Central memory CD8-positive, alpha-beta T cell (primary cell): ENCODE results near the gene PLCG2.

ENCODE experiments used
- ATAC-seq: fragments of 150-1000 bp; cut with Tn5 transposase; replicated peaks from 2 replicates; pipeline ENCODE4 v1.10.0; 2022; ENCODE audit warnings: mild to moderate bottlenecking, moderate FRiP score, moderate number of reproducible peaks; ENCODE audit not compliant: poor library complexity, severe bottlenecking; ENCODE audit errors: extremely low read depth
- DNase-seq, 2 donors: peaks; one replicate each; pipeline ENCODE4 v3.0.0; 2021; ENCODE audit warnings: low spot score in 2 of 2
- H3K27ac Mint-ChIP-seq: one replicate; pipeline ENCODE4 v1.8.0; 2022; ENCODE audit warnings: low read depth, mild to moderate bottlenecking, moderate library complexity, mixed read lengths
- H3K27me3 Mint-ChIP-seq: one replicate; pipeline ENCODE4 v1.8.0; 2022; ENCODE audit warnings: mixed read lengths
- H3K36me3 Mint-ChIP-seq: one replicate; pipeline ENCODE4 v1.8.0; 2022; ENCODE audit warnings: mild to moderate bottlenecking, moderate library complexity, mixed read lengths; ENCODE audit not compliant: insufficient read depth
- H3K4me1 Mint-ChIP-seq: one replicate; pipeline ENCODE4 v1.8.0; 2022; ENCODE audit warnings: mixed read lengths
- H3K4me3 Mint-ChIP-seq: one replicate; pipeline ENCODE4 v1.8.0; 2022; ENCODE audit warnings: mild to moderate bottlenecking, moderate library complexity, mixed read lengths
- H3K9me3 Mint-ChIP-seq: one replicate; pipeline ENCODE4 v1.8.0; 2022; ENCODE audit warnings: mixed read lengths

The PLCG2 gene

DNA sequence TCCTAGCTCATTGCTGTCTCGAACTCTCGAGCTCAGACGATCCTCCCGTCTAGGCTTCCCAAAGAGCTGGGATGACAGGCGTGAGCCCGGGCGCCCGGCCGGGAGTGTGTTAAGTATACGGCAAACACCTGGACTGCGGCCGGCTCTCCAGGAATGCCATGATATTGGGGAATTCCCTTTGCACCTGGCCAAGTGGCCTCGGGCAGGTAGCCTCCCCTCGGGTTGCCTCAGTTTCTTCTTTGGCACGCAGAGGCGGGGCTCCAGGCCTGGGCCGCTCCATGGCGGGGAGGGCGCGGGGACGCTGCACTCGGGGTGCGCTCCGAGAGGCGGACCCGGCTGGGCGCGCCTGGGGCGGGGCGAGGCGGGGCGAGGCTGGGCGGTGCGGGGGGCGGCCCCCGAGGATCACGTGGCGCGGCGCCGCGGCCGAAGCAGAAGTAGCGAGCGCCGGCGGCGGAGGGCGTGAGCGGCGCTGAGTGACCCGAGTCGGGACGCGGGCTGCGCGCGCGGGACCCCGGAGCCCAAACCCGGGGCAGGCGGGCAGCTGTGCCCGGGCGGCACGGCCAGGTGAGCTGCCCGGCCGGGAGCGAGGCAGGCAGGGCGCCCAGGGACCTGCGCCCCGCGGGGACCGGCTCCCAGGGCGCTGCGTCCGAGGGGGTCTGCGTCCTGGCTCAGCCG lies at the start of gene PLCG2:
TSS of gene PLCG2 (plus strand) at position 431 of the 675 bp plus-strand sequence. CDS start 6,699 bp downstream, outside the sequence.
- H3K27ac Mint-ChIP-seq, result peak within 1 kb of the TSS; percentile 83
- H3K4me3 Mint-ChIP-seq, result peak within 1 kb of the TSS; percentile 88
- H3K4me1 Mint-ChIP-seq, result peaks cover 31% of the 10 kb centered on the region
- H3K27me3 Mint-ChIP-seq, result no peaks in the 10 kb centered on the region
- ATAC-seq (peak; percentile 94), DNase-seq (peak; percentile 59 to 70)
- no peaks in the 10 kb centered on the region for H3K9me3 Mint-ChIP-seq
- peaks cover 3% of the 10 kb centered on the region for H3K36me3 Mint-ChIP-seq

GRCh38 chr16:81729451-81729850 lies 49.6 kb upstream of the PLCG2 start:
- Mint-ChIP-seq H3K36me3 (peaks cover 5% of the 10 kb centered on the region), H3K9me3 (no peaks in the 10 kb centered on the region), H3K4me3 (peak overlapping the region; percentile 89), H3K27me3 (no peaks in the 10 kb centered on the region), H3K27ac (peak overlapping the region; percentile 81), H3K4me1 (peaks cover 17% of the 10 kb centered on the region)
- no peak for ATAC-seq
- no peak for DNase-seq

DNA sequence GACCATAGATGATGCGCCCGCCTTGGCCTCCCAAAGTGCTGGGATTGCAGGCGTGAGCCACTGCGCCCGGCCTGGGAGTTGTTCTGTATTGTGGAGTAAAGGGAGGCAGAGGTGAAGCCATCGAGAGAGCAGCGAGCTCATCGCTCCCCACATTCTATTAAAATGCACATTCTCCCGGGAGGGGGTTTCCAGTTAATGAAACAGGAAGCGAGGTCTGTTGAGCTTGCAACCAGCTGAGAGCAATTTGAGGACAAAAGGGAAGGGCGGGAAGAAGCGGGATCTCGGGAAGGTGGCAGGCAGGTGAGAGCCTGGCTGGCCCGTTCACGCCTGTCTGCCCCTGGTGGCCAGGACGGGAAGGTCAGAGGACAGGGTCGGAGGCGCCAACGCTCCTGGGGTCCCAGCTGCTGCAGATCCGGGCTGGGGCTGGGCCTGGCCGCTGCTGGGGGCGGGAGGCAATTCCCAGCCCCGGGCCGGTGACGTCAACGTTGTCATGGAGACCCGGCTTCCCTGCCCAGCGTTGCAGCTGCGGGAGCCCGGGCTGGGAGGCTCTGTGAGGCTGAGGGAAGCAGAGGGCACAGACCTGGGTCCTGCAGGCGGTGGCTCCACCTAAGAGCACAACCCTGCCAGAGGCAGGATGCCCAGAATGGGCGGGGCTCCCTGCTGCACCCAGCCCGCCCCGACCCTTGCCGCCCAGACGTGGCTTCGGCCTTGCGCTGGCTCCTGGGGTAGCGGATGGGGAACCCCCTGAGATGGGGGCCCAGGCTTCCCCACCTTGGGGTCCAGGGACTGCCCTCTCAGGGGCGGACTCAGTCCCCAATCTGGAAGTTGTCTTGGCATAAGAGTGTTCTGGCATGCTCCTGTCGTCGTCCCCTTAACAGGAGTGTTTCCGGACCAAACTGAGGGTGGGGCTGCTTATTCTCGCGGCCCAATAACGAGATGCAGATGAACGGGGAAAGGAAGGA lies 48.7 kb upstream of the PLCG2 start:
- ATAC-seq (peak; percentile 94), DNase-seq (peak in 1 of 2 donors; percentile 38)
- H3K27me3 Mint-ChIP-seq, result no peaks in the 10 kb centered on the region
- H3K9me3 Mint-ChIP-seq, result no peaks in the 10 kb centered on the region
- peaks cover 5% of the 10 kb centered on the region for H3K36me3 Mint-ChIP-seq
- H3K27ac Mint-ChIP-seq, result peak overlapping the region; percentile 81
- peaks cover 17% of the 10 kb centered on the region for H3K4me1 Mint-ChIP-seq
- H3K4me3 Mint-ChIP-seq, result peak overlapping the region; percentile 89

- peaks cover 5% of the 10 kb centered on the region for H3K36me3 Mint-ChIP-seq
- DNase-seq, result no peak
Measured at GRCh38 chr16:81731649-81732048, 47.4 kb upstream of the PLCG2 start.

DNA sequence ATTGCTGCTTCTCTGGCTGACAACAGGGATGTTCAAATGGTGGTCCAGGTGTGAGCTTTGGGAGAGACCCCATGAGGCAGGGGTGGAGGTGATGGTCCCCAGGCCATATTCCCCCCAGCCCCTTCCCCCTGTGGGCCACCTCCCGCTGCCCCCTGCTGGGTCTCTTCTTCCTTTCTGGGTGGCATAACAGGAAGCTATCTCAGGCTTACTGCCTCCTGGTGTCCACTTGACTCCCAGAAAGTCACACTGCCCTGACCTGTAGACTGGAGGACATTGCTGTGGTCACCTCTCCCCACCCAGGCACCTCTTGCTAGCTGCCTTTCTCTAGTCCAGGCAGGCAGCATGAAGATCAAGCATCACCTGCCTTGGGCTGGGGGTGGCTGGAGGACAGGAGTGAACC lies 46.4 kb upstream of the PLCG2 start:
- no peak for DNase-seq
- H3K27ac Mint-ChIP-seq, result no peak overlapping the region
- H3K27me3 Mint-ChIP-seq, result no peaks in the 10 kb centered on the region
- H3K36me3 Mint-ChIP-seq, result peaks cover 5% of the 10 kb centered on the region
- H3K9me3 Mint-ChIP-seq, result no peaks in the 10 kb centered on the region
- H3K4me1 Mint-ChIP-seq, result peaks cover 18% of the 10 kb centered on the region
- no peak overlapping the region for H3K4me3 Mint-ChIP-seq
- ATAC-seq, result no peak

More at GRCh38 chr16:81731649-81732048, 47.4 kb upstream of the PLCG2 start:
- Mint-ChIP-seq H3K4me3 (no peak overlapping the region), H3K9me3 (no peaks in the 10 kb centered on the region), H3K27me3 (no peaks in the 10 kb centered on the region), H3K4me1 (peaks cover 17% of the 10 kb centered on the region), H3K27ac (no peak overlapping the region)
- no peak for ATAC-seq

- Mint-ChIP-seq H3K36me3 (peaks cover 5% of the 10 kb centered on the region), H3K27me3 (no peaks in the 10 kb centered on the region), H3K4me3 (no peak overlapping the region), H3K27ac (no peak overlapping the region), H3K4me1 (peaks cover 24% of the 10 kb centered on the region), H3K9me3 (no peaks in the 10 kb centered on the region)
- ATAC-seq (no peak), DNase-seq (no peak)
Measured at GRCh38 chr16:81733295-81733694, 45.8 kb upstream of the PLCG2 start.

DNA sequence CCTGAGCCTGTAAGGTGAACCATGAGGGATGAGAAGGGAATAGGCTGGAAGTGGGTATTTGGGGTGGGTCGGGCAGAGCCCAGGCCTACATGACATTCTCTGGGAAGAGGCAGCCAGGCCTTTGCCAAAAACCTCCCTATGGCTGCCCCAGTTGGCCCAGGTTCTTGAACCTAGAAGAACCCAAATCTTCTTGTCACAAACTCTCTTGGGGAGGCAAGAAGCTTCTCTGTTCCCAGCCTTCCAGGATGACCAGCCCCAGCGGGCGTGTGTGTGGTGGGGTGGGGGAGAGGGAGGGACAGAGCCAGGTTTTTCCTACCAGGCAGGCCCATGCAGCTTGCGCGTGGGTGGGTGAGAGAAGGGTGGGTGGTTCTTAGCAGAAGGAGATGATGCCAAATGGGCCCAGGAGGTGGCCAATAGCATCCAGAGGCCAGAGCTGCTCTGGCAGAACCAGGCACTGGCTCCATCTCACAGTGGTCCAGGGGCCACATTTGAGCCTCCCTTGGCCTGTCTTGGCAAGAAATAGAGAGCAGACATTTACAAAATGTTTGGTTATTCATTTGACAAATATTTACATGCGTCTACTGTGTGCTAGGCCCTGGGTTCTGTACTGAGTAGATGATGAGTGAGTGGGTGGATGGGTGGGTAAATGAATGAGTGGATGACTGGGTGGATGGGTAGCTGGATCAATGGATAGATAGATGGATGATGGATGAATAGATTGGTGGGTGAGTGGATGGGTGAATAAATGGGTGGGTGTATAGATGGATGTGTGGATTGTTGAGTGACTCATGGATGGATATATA lies 44.3 kb upstream of the PLCG2 start:
- Mint-ChIP-seq H3K27ac (no peak overlapping the region), H3K9me3 (no peaks in the 10 kb centered on the region), H3K4me3 (no peak overlapping the region), H3K36me3 (peaks cover 5% of the 10 kb centered on the region), H3K27me3 (no peaks in the 10 kb centered on the region), H3K4me1 (peaks cover 19% of the 10 kb centered on the region)
- DNase-seq (no peak), ATAC-seq (no peak)

GRCh38 chr16:81737885-81738536 lies 41.1 kb upstream of the PLCG2 start:
- no peaks in the 10 kb centered on the region for H3K27me3 Mint-ChIP-seq
- ATAC-seq, result peak; percentile 94

GRCh38 chr16:81738783-81739496 lies 40.2 kb upstream of the PLCG2 start:
- Mint-ChIP-seq H3K36me3 (no peaks in the 10 kb centered on the region), H3K4me3 (no peak overlapping the region), H3K27me3 (no peaks in the 10 kb centered on the region), H3K4me1 (peaks cover 8% of the 10 kb centered on the region), H3K27ac (no peak overlapping the region), H3K9me3 (no peaks in the 10 kb centered on the region)
- ATAC-seq (peak; percentile 24), DNase-seq (no peak)

More at GRCh38 chr16:81737885-81738536, 41.1 kb upstream of the PLCG2 start:
- Mint-ChIP-seq H3K4me1 (peaks cover 8% of the 10 kb centered on the region), H3K27ac (no peak overlapping the region), H3K9me3 (no peaks in the 10 kb centered on the region), H3K4me3 (peak overlapping the region; percentile 16), H3K36me3 (no peaks in the 10 kb centered on the region)
- DNase-seq, result peak; percentile 77 to 86

- Mint-ChIP-seq H3K4me1 (peaks cover 8% of the 10 kb centered on the region), H3K36me3 (no peaks in the 10 kb centered on the region), H3K4me3 (no peak overlapping the region), H3K27ac (no peak overlapping the region), H3K9me3 (no peaks in the 10 kb centered on the region), H3K27me3 (no peaks in the 10 kb centered on the region)
- ATAC-seq, result no peak
- DNase-seq, result no peak
Measured at GRCh38 chr16:81739503-81739902, 39.6 kb upstream of the PLCG2 start.

- ATAC-seq, result no peak
- Mint-ChIP-seq H3K9me3 (no peaks in the 10 kb centered on the region), H3K4me1 (peaks cover 8% of the 10 kb centered on the region), H3K27me3 (no peaks in the 10 kb centered on the region), H3K27ac (no peak overlapping the region), H3K36me3 (no peaks in the 10 kb centered on the region), H3K4me3 (no peak overlapping the region)
- DNase-seq, result no peak
Measured at GRCh38 chr16:81740169-81740568, 38.9 kb upstream of the PLCG2 start.
